A673 (cell line): ENCODE data around the gene PTGES2. TPM values are rescaled to one million over a fixed set of nuclear protein-coding genes. Genes with fewer than 3 reads are reported as not detected.

Experiments
- BruUV-seq: library from RNA; stranded (reverse); fragments of 400-500 nt; replicated peaks from 2 replicates; lab custom pipeline; 2021; lab: Mats Ljungman, UMichigan
- CTCF ChIA-PET: fragments of 300-600 bp; sonication (Branson Sonifier 250); formaldehyde crosslinking; loops from one replicate; lab custom pipeline; 2022; ENCODE audit warnings: antibody characterized with exemption; lab: Charles Lee
- POLR2A ChIA-PET: fragments of 300-600 bp; sonication (Branson Sonifier 250); formaldehyde crosslinking; loops from one replicate; lab custom pipeline; 2022; ENCODE audit warnings: antibody characterized with exemption; ENCODE audit not compliant: low non-redundant PET; lab: Charles Lee
- DNase-seq: peaks from one replicate; pipeline ENCODE4 v3.0.0-alpha.2; 2015; ENCODE audit warnings: low spot score
- H3K27ac ChIP-seq: fragments of 200-600 bp; sonication (generic); 2 replicates; pipeline ENCODE4 v1.5.1; 2016; ENCODE audit warnings: mixed run types, low read depth, mild to moderate bottlenecking, mixed read lengths, antibody characterized with exemption, low read length; ENCODE audit not compliant: poor library complexity, severe bottlenecking
- H3K27me3 ChIP-seq: fragments of 200-600 bp; sonication (generic); replicated peaks from 2 replicates; pipeline ENCODE4 v1.6.1; 2017; ENCODE audit warnings: mixed run types, low read depth, mild to moderate bottlenecking, mixed read lengths, antibody characterized with exemption, low read length; ENCODE audit not compliant: insufficient read depth, poor library complexity
- H3K36me3 ChIP-seq: fragments of 200-600 bp; sonication (generic); 2 replicates; pipeline ENCODE4 v1.6.1; 2016; ENCODE audit warnings: mixed run types, mild to moderate bottlenecking, mixed read lengths, antibody characterized with exemption, low read length; ENCODE audit not compliant: insufficient read depth, poor library complexity, severe bottlenecking
- H3K4me1 ChIP-seq: fragments of 200-600 bp; sonication (generic); 2 replicates; pipeline ENCODE4 v1.6.1; 2017; ENCODE audit warnings: mixed run types, mild to moderate bottlenecking, mixed read lengths, antibody characterized with exemption, low read length; ENCODE audit not compliant: insufficient read depth, poor library complexity, severe bottlenecking
- H3K4me3 ChIP-seq: fragments of 200-600 bp; sonication (generic); 2 replicates; pipeline ENCODE4 v1.5.1; 2016; ENCODE audit warnings: low read depth, mixed run types, mild to moderate bottlenecking, mixed read lengths, low read length; ENCODE audit not compliant: poor library complexity, severe bottlenecking
- H3K9me3 ChIP-seq: fragments of 200-600 bp; sonication (generic); 2 replicates; pipeline ENCODE4 v1.6.1; 2016; ENCODE audit warnings: mixed run types, low read depth, mild to moderate bottlenecking, mixed read lengths, antibody characterized with exemption, low read length; ENCODE audit not compliant: poor library complexity, severe bottlenecking
- EZH2 ChIP-seq: fragments of 200-600 bp; sonication (generic); IDR thresholded peaks from 2 replicates; pipeline ENCODE4 v1.6.1; 2017; ENCODE audit warnings: borderline replicate concordance, low read depth, mild to moderate bottlenecking, mixed read lengths, antibody characterized with exemption, low read length; ENCODE audit not compliant: poor library complexity, severe bottlenecking
- intact Hi-C: fragments of 100-400 bp; cut with micrococcal nuclease; formaldehyde crosslinking; loops from one replicate; pipeline ENCODE4 v1.10.0; 2022; ENCODE audit not compliant: unreplicated experiment
- total RNA-seq: library from RNA; stranded (reverse); gene quantifications from 2 replicates; pipeline ENCODE4 v1.2.3, GENCODE V29; 2021
- TF ChIP-seq, protein P1 (sequence below): fragments of 300-800, 200-600 bp; sonication (generic); conservative IDR thresholded peaks from 2 replicates; pipeline ENCODE4 v1.5.1; 2017; ENCODE audit warnings: low read depth, mild to moderate bottlenecking, antibody characterized with exemption, low read length, moderate library complexity, mixed read lengths

PTGES2 gene
- total RNA-seq, 1 experiment from 2014 or later, result 122 TPM

GRCh38 chr9:128118971-128119665 lies 8.4 kb downstream of the PTGES2 start:
- no TSS peak for BruUV-seq
- H3K27me3 ChIP-seq, result no peaks in the 10 kb centered on the region

GRCh38 chr9:128118472-128118857 lies 9.1 kb downstream of the PTGES2 start:
- CTCF ChIA-PET, result interaction anchor here (1.3 to 1.7 kb wide), 3 partner anchors 26 to 176 kb away, joined by 3 to 6 read pairs (median 5); no protein-coding TSS in a partner anchor
- Histone ChIP-seq H3K27ac (no peak overlapping the region), H3K27me3 (no peaks in the 10 kb centered on the region), H3K36me3 (peaks cover 11% of the 10 kb centered on the region), H3K9me3 (no peaks in the 10 kb centered on the region), H3K4me3 (no peak overlapping the region), H3K4me1 (peaks cover 6% of the 10 kb centered on the region)
- POLR2A ChIA-PET, result no interaction called here
- intact Hi-C loops, result loop anchor here (5.0 kb wide), 1 partner anchor 294 kb away; no protein-coding TSS in a partner anchor
- no peak for DNase-seq
- TF ChIP-seq EZH2, result no peak
- TF ChIP-seq, protein P1, sequence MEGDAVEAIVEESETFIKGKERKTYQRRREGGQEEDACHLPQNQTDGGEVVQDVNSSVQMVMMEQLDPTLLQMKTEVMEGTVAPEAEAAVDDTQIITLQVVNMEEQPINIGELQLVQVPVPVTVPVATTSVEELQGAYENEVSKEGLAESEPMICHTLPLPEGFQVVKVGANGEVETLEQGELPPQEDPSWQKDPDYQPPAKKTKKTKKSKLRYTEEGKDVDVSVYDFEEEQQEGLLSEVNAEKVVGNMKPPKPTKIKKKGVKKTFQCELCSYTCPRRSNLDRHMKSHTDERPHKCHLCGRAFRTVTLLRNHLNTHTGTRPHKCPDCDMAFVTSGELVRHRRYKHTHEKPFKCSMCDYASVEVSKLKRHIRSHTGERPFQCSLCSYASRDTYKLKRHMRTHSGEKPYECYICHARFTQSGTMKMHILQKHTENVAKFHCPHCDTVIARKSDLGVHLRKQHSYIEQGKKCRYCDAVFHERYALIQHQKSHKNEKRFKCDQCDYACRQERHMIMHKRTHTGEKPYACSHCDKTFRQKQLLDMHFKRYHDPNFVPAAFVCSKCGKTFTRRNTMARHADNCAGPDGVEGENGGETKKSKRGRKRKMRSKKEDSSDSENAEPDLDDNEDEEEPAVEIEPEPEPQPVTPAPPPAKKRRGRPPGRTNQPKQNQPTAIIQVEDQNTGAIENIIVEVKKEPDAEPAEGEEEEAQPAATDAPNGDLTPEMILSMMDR, result no peak
- no TSS peak for BruUV-seq

More at GRCh38 chr9:128118971-128119665, 8.4 kb downstream of the PTGES2 start:
- TF ChIP-seq EZH2, result no peak
- TF ChIP-seq, protein P1, result no peak
- H3K36me3 ChIP-seq, result peaks cover 11% of the 10 kb centered on the region
- H3K27ac ChIP-seq, result no peak overlapping the region
- ChIA-PET CTCF (no interaction called here), POLR2A (no interaction called here)
- peaks cover 6% of the 10 kb centered on the region for H3K4me1 ChIP-seq
- intact Hi-C loops, result loop anchor here (5.0 kb wide), 1 partner anchor 293 kb away; no protein-coding TSS in a partner anchor
- no peak overlapping the region for H3K4me3 ChIP-seq
- no peak for DNase-seq
- no peaks in the 10 kb centered on the region for H3K9me3 ChIP-seq

- H3K27ac ChIP-seq, result no peak overlapping the region
- no peaks in the 10 kb centered on the region for H3K9me3 ChIP-seq
- H3K36me3 ChIP-seq, result peaks cover 9% of the 10 kb centered on the region
- CTCF ChIA-PET, result interaction anchor here (0.5 to 1.7 kb wide), 12 partner anchors 8 to 190 kb away, joined by 3 to 8 read pairs (median 4); no protein-coding TSS in a partner anchor
- POLR2A ChIA-PET, result interaction anchor here (0.5 kb wide), 1 partner anchor 121 kb away, joined by 3 read pairs; no protein-coding TSS in a partner anchor
- TF ChIP-seq, protein P1, result peak; percentile 100
- TF ChIP-seq EZH2, result no peak
- DNase-seq, result peak; percentile 92
- BruUV-seq, result no TSS peak
- peaks cover 6% of the 10 kb centered on the region for H3K4me1 ChIP-seq
- no peak overlapping the region for H3K4me3 ChIP-seq
- intact Hi-C loops, result loop anchor here (2.0 to 5.0 kb wide), 2 partner anchors 175 to 294 kb away; no protein-coding TSS in a partner anchor
- no peaks in the 10 kb centered on the region for H3K27me3 ChIP-seq
These were observed 9.7 kb downstream of the PTGES2 start for GRCh38 chr9:128117613-128118471.
